Cardiac septum (tissue), 1 donor: ENCODE data around the gene VWF. TPM values are rescaled to one million over a fixed set of nuclear protein-coding genes. Genes with fewer than 3 reads are reported as not detected.

Source experiments
- DNase-seq: peaks from one replicate; pipeline ENCODE4 v3.0.0-alpha.2; 2020; ENCODE audit warnings: low spot score
- intact Hi-C: fragments of 100-400 bp; cut with DNase I; formaldehyde crosslinking; loops from one replicate; pipeline ENCODE4 v1.14.0; 2022
- total RNA-seq: library from RNA; stranded (reverse); fragmentation: NEBNext Ultra II Directional; extraction: Animal tissue kit (Norgen Biotek cat#: 25700); gene quantifications from one replicate; pipeline ENCODE4 v1.2.1, GENCODE V29; 2021
- donor health status: DM: no; HTN: no; CAD: no.

The VWF gene
- total RNA-seq, 1 donor from 2014 or later: 350 TPM

DNA sequence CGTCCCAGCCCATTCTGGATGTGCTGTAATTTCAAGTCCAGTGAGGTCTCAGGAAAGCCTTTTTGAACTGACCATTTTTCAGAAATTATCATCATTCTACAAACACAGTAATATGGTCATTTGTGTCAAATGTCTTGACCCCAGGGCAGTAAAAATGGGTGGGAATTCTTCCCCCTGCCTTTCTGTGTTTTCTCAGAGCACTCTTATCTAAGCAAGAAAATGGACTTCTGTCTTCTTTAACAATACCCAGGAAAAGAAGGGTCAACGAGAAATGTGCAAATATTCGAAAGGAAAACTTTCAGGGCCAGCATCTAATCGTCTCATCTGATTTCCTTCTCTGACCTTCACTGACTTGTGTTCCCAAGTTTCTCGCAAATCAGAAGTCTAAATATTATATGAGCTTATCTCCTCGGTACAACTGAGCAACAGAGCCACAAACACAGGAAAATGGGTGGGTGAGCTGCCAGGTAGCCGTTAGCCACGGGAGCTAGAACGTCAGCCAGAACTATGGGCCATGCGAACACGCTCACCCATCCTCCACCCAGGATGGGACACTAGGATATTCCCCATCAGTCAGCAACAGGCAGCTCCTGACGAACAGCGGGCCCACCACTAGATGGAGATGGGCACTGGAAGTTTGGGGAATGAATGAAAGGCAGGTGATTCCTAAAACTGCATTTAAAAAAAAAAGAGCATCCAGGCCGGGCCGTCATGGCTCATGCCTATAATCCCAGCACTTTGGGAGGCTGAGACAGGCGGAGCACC, 57.1 kb downstream of the VWF start:
- intact Hi-C loops: loop anchor here (10.0 kb wide), 1 partner anchor 127 kb away; no protein-coding TSS in a partner anchor
- DNase-seq: no peak

DNA sequence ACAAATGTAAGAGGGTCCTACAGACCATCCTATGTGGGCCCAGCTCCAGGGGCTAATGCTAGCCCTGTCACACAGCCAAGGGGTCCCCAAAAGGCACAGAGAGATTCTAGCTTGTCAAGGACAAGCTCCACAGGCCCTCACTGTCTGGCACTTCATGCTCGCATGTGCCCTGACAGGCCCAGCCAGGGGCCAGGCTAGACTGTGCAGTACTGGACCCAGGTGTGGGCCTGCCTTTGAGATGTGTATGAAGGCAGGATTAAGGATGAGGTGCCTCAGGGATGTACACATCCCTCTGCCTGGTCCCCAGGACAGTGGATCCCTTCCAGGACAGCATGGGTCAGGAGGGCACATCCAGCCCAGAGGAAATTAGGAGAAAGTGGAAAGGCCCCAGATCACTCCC, 57.8 kb downstream of the VWF start:
- intact Hi-C loops: loop anchor here (10.0 kb wide), 1 partner anchor 128 kb away; no protein-coding TSS in a partner anchor
- no peak for DNase-seq

- intact Hi-C loops: loop anchor here (10.0 kb wide), 1 partner anchor 129 kb away; no protein-coding TSS in a partner anchor
- no peak for DNase-seq
These were observed 58.6 kb downstream of the VWF start for GRCh38 chr12:6065863-6066199.

DNA sequence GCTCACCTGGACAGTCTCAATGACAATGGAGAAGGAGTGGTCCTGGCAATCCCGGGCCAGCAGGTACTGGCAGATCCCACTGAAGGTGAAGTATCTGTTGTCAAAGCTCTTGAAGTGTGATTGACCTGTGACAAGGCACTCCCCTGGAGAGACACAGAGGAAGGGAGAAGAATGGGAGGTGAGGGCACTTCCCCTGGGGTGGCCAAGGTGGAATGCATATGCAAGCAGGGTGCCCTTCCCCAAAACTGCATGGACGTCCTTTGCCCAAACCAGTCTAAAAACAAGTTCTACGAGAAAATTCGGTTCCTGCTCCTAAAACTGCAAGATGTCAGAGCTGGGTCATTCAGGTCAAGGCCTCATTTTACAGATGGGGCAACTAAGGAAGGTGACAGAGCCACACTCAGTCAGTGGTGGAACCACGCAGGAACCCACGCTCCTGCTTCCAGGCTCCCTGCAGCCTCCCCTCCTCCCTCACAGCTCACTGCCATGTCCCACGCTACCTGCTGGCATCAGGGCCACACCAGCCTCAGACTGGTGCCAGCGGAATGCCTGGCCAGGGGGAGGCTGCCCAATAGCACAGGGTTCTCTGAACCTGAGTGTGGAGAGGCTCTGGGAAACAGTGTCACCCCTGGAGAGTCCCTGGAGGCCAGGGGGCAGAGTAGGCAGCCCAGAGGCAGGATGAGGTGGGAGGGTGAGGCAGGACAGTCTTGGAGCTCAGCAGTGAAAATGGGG, 59.2 kb downstream of the VWF start:
- no peak for DNase-seq
- intact Hi-C loops: loop anchor here (10.0 kb wide), 1 partner anchor 130 kb away; no protein-coding TSS in a partner anchor

DNA sequence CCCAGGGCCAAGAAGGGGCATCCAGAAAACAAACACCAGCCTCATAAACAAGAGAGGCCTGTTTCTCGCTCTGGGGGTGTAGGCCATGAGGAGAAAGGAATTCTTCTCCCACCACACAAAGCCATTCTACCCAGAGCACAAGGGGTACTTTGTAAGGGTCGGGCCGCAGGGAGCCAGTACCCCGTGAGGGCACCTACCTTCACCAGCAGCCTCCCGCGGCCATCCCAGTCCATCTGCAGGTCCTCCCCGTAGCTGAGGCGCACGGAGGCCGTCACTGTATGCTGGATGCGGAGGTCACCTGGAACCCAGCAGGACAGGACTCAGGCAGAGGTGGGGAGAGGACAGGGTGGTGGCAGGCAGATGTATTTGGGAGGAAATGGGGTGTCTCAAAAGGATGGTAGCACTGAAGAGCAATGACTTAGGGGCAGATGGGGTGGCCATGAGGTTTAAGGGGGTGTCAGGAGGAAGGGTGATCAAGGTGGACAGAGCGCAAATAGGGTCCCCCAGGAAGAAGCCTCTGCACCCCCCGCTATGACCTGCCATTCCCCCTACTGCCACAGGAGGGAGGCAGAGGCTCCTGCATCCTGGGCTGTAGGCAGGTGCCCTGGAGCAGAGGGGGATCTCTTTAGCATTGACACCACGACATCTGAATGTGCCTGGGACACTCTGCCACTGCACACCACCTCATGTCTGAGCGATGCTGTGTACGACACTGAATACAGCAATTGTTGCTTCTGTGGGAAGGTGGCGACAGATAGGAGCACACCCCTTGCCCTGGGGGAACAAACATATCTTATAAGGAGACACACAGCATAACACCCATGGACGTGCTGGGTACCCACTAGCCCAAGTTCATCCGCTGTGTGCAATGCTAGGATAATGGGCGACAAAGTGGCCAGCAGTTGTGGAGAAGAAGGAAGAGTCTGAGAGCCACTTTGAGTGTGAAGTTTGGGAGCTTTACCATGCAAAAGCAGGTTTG, 61.4 kb downstream of the VWF start:
- intact Hi-C loops: loop anchor here (2.0 to 10.0 kb wide), 2 partner anchors 132 to 222 kb away; no protein-coding TSS in a partner anchor
- DNase-seq: peak; percentile 82

DNA sequence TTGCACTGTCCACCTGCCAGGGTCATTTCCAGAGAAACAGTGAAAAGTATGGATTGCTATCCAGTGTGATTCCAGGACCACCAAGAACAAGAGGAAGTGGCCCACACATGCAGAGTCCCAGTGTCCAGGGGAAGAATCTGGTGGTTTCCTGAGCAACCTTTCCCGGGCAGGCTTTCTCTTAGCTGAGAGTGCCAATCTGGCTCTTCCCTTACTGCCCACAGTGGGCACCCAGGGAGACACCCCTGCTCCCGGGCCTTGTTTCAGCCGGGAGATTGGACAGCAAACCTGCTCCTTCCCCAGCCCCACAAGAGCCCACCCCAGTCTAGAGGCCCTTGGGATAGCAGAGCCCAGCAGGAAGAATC, 62.1 kb downstream of the VWF start:
- intact Hi-C loops: loop anchor here (2.0 to 10.0 kb wide), 2 partner anchors 132 to 222 kb away; no protein-coding TSS in a partner anchor
- DNase-seq: no peak

DNA sequence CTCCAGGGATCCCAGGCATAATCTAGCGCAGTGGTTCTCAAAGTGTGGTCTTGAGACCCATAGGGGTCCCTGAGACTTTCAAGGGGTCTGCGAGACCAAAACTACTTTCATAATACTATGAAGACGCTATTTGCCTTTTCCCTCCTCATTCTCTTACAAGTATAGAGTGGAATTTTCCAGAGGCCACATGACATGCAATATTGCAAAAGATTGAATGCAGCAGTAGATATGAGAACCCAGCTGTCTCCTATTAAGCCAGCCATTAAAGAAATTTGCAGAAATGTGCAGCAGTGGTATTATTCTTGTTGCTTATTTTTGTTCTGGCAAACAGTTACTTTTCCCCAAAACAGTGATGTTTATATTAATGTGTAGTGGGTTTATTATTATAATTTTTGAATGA, 62.8 kb downstream of the VWF start:
- intact Hi-C loops: loop anchor here (2.0 to 10.0 kb wide), 2 partner anchors 133 to 223 kb away; no protein-coding TSS in a partner anchor

DNA sequence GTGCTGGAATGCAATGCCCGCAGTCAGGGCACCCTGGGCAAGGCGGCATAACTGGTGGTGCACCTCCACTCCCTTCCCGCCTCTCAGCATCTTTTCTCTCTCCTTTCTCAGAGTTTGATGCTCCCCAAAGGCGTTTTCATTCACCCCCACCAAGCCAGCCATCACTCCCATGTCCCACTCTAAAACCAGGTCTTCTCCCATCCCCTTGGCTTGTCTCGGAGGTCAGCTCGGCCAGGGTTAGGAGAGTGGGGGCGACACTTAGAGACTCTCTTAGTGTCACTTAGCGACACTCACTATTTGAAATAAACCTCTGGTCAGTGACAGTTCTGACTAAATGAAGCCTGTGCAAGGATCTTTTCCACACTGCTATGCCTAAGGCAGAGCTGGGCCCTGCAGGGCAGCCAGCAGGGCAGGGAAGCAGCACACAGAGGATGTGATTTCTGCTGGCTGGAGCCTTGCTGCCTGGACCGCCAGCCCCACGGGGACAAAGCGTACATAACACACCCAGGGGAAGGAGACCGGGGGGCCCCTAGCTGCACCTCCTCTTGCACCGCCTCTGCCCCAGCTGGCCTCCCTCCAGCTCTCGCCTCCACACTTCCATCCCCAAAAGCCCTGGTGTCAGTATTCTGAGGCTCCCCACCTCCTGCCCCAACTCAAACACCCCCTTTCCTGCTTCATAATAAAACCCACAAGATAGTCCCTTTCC, 64.5 kb downstream of the VWF start:
- no peak for DNase-seq
- intact Hi-C loops: loop anchor here (10.0 kb wide), 1 partner anchor 135 kb away; no protein-coding TSS in a partner anchor

More for the DNA sequence above, 62.8 kb downstream of the VWF start:
- DNase-seq: no peak

DNA sequence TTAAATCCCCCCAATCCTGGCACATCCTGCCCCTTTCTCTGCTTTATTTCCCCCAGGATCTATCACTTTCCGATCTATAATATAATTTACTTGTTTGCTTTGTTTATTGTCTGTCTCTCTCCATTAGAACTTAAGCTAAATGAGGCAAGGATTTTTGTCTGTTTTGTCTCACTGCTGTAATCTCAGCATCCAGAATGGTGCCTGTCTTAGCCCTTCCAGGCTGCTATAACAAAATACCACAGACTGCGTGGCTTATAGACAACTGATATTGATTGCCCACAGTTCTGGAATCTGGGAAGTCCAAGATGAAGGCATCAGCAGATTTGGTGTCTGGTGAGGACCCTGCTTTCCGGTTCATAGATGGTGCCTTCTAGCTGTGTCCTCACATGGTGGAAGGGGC, 65.2 kb downstream of the VWF start:
- intact Hi-C loops: no loop called here
- DNase-seq: no peak

- DNase-seq: no peak
- intact Hi-C loops: no loop called here
These were observed 65.8 kb downstream of the VWF start for GRCh38 chr12:6058481-6059161.

- intact Hi-C loops: no loop called here
These were observed 66.8 kb downstream of the VWF start for GRCh38 chr12:6057700-6058099.

DNA sequence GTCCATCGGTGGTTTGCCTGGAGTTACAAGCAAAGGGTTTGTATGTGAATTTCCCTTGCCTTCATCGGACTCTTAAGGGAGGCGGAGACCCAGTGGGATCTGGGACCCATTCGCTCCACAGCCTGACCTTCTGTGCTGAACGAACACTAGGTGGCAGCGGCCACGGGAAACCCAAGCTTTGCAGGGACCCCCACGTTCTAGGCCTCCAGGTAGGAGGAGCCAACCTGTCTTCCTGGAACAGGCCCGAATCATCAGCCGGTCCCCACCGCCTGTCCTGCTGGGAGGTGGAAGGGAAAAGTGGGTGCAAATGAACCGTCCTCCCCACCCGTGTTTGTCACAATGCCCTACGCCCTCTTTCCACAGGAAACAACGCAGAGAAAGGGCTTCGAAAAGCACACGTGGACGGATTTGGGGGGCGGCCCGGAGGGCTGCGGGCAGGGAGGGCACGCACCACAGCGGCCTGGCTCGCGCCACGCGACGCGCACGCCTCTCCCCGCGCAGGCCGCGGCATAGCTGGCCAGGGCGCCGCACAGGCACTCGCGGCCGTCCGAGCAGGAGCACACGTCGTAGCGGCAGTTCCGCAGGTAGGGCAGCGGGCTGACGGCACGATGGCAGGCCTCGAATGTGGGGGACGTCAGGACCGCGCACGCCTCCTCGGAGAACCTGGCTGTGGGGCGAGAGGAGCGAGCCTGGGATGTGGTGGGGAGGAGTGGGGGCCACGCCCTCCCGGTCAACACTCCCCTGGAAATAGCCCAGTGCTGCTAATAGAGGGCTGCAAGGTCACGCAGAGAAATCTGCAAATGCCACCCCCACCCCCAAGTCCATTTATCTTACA, 67.8 kb downstream of the VWF start:
- DNase-seq: no peak
- intact Hi-C loops: no loop called here

More at GRCh38 chr12:6057700-6058099, 66.8 kb downstream of the VWF start:
- no peak for DNase-seq

DNA sequence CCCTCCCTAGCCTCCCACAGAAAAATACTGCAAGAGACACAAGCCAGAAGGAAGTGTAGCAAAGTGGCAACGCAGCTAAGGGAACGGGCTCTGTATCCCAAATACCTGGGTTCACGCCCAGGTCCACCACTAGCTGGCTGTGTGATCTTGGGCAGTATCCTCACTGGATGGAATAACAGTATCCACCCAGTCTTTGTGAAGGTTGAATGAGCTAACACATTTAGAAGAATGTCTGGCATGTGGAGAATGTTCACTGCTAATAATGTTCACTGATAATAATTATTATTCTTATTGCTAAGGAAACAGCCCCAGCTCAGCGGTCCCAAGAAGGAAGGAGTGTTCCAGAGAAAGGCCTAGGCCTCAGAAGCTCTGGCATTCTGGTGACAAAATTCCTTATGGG, 70.9 kb downstream of the VWF start:
- intact Hi-C loops: no loop called here
- DNase-seq: no peak

GRCh38 chr12:6052940-6053329, 71.5 kb downstream of the VWF start:
- intact Hi-C loops: no loop called here
- no peak for DNase-seq

- intact Hi-C loops: no loop called here
- DNase-seq: no peak
These were observed 72.1 kb downstream of the VWF start for GRCh38 chr12:6052206-6052939.

DNA sequence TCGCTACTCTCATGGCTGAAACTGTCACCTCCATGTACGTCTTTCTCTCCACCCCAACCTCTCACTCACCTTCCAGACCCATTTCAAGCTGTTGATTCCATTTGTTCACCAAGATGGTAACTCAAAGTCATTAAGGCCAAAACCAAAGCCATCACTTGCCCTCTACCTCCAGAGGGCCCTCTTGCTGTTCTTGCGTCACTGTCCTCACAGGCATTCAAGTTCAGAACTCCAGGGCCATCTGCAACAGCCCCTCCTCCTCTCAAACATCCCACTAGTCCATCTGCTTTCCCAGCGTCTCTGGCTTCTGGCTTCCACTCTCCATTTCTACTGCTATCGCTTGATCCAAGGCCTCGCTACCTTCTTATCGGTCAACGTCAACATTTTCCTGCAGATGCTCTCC, 74.5 kb downstream of the VWF start:
- intact Hi-C loops: no loop called here
- DNase-seq: no peak

GRCh38 chr12:6049587-6049986, 74.9 kb downstream of the VWF start:
- no peak for DNase-seq
- intact Hi-C loops: no loop called here
